Stimulated activated CD8-positive, alpha-beta memory T cell treated with anti-CD3 and anti-CD28 coated beads, Interleukin-12 subunit alpha, Interleukin-12 subunit beta, amount 100 ng/mL, for 1 hour (primary cell): Measurements from ENCODE around the gene ZC3H4.

Experiments
- DNase-seq: peaks from one replicate; pipeline ENCODE4 v3.0.0-alpha.2; 2020; ENCODE audit warnings: low read depth

The ZC3H4 gene

GRCh38 chr19:47020992-47021496 lies 92.5 kb downstream of the ZC3H4 start:
- DNase-seq = no peak

- no peak for DNase-seq
These were observed 93.3 kb downstream of the ZC3H4 start for GRCh38 chr19:47020132-47020805.

- DNase-seq = no peak
These were observed 94.0 kb downstream of the ZC3H4 start, which contains the start of gene NPAS1 for GRCh38 chr19:47019431-47020041. Gene NPAS1 (plus strand): TSS chr19:47019837. CDS start chr19:47021048, 1,211 bp downstream.

- no peak for DNase-seq
These were observed 94.7 kb downstream of the ZC3H4 start for GRCh38 chr19:47018923-47019322.
